SK-N-SH (cell line): ENCODE measurements around the gene OR5B17. TPM values are rescaled to one million over a fixed set of nuclear protein-coding genes. Genes with fewer than 3 reads are reported as not detected.

Experiments used
- CHD2 ChIP-seq: fragments of 150-350 bp; IDR thresholded peaks from 2 replicates; pipeline ENCODE4 v1.6.1; 2018; ENCODE audit warnings: low read length; ENCODE audit not compliant: partially characterized antibody
- EP300 ChIP-seq, 2 experiments: IDR thresholded peaks; 2 replicates each; pipeline versions ENCODE4 v1.4.0 to v1.6.1; 2012; ENCODE audit warnings: borderline replicate concordance in 1 of 2, low read depth in 1 of 2, low read length in 1 of 2
- EZH2phosphoT487 ChIP-seq: fragments of 200-600 bp; sonication (generic); IDR thresholded peaks from 2 replicates; pipeline ENCODE4 v1.6.1; 2017; ENCODE audit warnings: low read depth, mixed run types, mild to moderate bottlenecking, antibody characterized with exemption, moderate library complexity, borderline replicate concordance
- FOXM1 ChIP-seq: IDR thresholded peaks from 2 replicates; pipeline ENCODE4 v1.4.0; 2012; ENCODE audit warnings: low read depth, mild to moderate bottlenecking
- GABPA ChIP-seq: IDR thresholded peaks from 2 replicates; pipeline ENCODE4 v1.4.0; 2012; ENCODE audit warnings: low read depth, mild to moderate bottlenecking
- IRF3 ChIP-seq: fragments of 150-350 bp; IDR thresholded peaks from 2 replicates; pipeline ENCODE4 v1.6.1; 2016; ENCODE audit warnings: mild to moderate bottlenecking, low read depth, low read length
- NFIC ChIP-seq: IDR thresholded peaks from 2 replicates; pipeline ENCODE4 v1.4.0; 2012; ENCODE audit warnings: borderline replicate concordance
- PBX3 ChIP-seq: IDR thresholded peaks from 2 replicates; pipeline ENCODE4; 2012
- POLR2AphosphoS5 ChIP-seq: IDR thresholded peaks from 2 replicates; pipeline ENCODE4 v1.6.1; 2012; ENCODE audit warnings: low read depth, low read length
- REST ChIP-seq: IDR thresholded peaks from 2 replicates; pipeline ENCODE4 v1.6.1; 2012; ENCODE audit warnings: mild to moderate bottlenecking, low read depth, low read length, moderate library complexity
- RXRA ChIP-seq: IDR thresholded peaks from 2 replicates; pipeline ENCODE4 v1.4.0; 2012; ENCODE audit warnings: low read depth, mild to moderate bottlenecking, borderline replicate concordance
- SMC3 ChIP-seq: IDR thresholded peaks from 2 replicates; pipeline ENCODE4 v1.6.1; 2012; ENCODE audit warnings: low read depth, low read length, improper control_type of control experiment
- TCF12 ChIP-seq: IDR thresholded peaks from 2 replicates; pipeline ENCODE4 v1.4.0; 2012
- TEAD4 ChIP-seq: IDR thresholded peaks from 2 replicates; pipeline ENCODE4 v1.4.0; 2012; ENCODE audit warnings: mild to moderate bottlenecking, borderline replicate concordance; ENCODE audit not compliant: insufficient read depth
- YY1 ChIP-seq: IDR thresholded peaks from 2 replicates; pipeline ENCODE4 v1.4.0; 2012; ENCODE audit warnings: low read depth, mild to moderate bottlenecking
- ZBTB33 ChIP-seq: IDR thresholded peaks from 2 replicates; pipeline ENCODE4 v1.4.0; 2012; ENCODE audit warnings: low read depth, borderline replicate concordance
- polyA plus RNA-seq, 3 experiments: library from polyadenylated mRNA; depleted of rRNA; stranded (reverse); fragments of >200 nt; gene quantifications; 2 replicates each; pipeline ENCODE4 v1.2.3, GENCODE V29; 2012

OR5B17 gene
- polyA plus RNA-seq, 1 of the 3 experiments (the other 2 are of a cell fraction), result not detected

GRCh38 chr11:58394195-58394594, 35.3 kb upstream of the OR5B17 start (continued):
- no peak for TF ChIP-seq EZH2phosphoT487
- no peak for TF ChIP-seq FOXM1
- peak; percentile 34; the same call in 1 of the 2 replicates for TF ChIP-seq POLR2AphosphoS5
- no peak for TF ChIP-seq REST
- TF ChIP-seq ZBTB33, result no peak
- no peak for TF ChIP-seq SMC3
- TF ChIP-seq PBX3, result peak; percentile 83
- TF ChIP-seq TCF12, result peak; percentile 83
- no peak for TF ChIP-seq CHD2
- TF ChIP-seq YY1, result no peak
- TF ChIP-seq IRF3, result no peak
- peak; percentile 82 for TF ChIP-seq TEAD4
- TF ChIP-seq GABPA, result no peak
- TF ChIP-seq EP300 (IDR thresholded peaks at IDR 0.05; ENCODE audit: borderline replicate concordance in 1 of 2, low read depth in 1 of 2, low read length in 1 of 2), result peak in 1 of 2 experiments; percentile 80; a peak in 2 of 4 replicates
- TF ChIP-seq RXRA, result no peak
- peak; percentile 81 for TF ChIP-seq NFIC
